HG02970 (cell line): ENCODE data around the gene SMIM41.

ENCODE experiments used
- ATAC-seq: cut with Tn5 transposase; IDR thresholded peaks from one replicate; pipeline ENCODE4 v1.9.1; 2021; ENCODE audit warnings: mild to moderate bottlenecking, moderate library complexity, moderate number of reproducible peaks; ENCODE audit not compliant: unreplicated experiment, low FRiP score

Gene SMIM41

DNA sequence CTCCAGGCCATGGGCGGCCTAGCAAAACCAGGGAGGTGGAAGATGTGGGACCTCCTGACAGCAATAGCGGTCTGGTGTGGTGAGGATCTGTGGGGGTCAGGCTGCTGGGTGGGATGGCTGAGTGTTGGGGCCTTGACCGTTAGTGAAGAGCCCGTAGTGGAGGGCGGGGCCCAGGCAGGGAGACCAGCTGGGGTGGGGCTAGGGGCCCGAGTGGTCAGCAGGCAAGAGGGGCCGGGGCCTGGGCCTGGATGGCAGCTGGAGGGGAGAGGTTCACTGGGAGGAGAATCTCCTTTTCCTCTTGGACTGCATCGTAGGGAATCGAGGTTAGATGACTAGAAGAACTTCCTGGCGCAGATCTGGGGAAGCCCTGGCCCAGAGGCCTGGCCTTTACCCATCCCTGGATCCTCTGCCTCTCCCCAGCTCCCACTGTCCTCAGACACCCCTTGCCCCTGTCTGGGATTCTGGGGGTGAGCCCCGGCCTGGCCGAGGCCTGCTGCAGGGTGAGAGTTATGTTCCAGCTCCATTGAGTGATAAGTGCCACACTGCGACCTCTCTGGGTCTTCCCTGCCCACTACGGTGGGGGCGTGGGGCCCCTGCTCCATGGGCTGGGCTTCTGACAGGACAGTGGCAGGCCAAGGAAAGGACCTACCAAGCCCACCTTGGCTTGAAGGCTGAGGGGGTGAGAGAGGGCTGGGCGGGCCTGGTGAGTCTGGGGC is 65.2 kb downstream of the SMIM41 start:
- ATAC-seq = no peak

DNA sequence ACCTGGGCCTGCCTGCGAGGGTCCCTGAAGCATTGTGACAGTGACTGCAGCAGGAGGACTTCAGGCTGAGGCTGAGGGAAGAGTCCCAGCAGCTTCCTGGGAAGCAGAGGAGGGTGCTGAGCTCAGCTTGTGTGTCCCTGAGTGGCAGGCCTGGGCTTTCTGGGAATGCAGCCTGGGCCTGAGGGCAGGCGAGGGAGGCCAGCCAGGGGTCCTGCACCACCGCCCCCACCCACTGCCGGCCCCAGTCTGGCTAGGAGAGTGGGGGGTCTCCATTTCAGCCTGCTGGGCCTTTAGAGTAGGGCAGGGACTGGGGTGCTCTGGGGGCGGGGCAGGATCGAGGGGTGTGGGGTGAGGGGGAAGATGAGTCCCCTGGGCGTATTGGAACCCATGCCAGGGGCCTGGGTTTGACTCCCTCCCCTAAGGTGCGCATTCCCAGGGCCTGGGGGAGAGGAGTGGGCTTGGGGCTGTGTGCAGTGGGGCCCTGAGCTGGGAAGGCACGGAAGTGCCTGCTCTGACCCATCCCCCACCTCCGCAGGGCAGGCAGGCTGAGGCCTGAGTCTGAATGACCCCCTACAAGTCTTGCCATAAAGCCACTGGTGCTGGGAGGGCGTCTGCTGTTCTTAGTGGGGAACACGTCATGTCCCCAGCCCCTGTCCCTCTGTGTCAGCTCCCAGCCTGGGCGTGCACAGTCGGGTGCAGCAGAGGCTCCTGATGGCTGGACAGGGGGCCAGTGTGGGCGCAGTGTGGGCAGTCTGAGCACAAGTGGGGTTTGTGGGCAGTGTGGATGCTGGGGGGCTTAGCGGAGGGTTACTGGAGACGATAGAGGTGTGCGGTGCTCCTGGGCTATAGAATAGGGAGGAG is 66.0 kb downstream of the SMIM41 start:
- ATAC-seq = no peak

DNA sequence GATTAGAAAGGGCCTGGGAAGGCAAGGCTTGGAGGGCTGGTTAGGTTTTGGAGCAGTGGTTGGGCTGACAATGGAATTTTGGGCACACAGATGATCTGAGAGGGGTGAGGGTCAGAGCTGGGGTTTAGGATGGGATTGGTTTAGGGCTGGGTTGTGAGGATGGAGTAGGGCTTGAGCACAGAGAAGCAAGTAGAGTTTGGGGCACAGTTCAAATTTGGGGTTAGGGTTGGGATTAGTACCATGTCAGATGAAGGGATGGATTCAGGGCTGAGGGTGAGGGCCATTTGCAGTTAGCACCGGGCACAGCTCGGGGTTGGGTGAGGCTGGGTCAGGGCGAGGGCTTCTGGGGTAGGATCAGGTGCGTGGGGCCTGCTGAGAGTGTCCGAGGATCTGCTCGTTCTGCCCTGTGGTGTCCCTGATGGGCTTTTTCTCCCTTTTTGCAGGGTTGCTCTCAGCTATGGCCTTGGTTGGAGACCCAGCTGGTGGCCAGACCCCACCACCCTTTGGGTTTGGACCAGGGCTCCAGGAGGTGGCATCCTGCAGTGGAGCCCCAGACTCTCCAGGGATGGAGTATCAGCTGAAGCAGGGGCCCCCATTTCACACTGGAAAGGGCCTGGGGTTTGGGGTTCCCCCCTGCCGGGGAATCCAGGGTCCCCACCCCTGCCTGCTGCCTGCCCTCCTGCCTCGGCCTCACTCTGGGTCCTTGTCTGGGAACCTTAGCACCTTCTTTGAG is 66.8 kb downstream of the SMIM41 start:
- no peak for ATAC-seq

DNA sequence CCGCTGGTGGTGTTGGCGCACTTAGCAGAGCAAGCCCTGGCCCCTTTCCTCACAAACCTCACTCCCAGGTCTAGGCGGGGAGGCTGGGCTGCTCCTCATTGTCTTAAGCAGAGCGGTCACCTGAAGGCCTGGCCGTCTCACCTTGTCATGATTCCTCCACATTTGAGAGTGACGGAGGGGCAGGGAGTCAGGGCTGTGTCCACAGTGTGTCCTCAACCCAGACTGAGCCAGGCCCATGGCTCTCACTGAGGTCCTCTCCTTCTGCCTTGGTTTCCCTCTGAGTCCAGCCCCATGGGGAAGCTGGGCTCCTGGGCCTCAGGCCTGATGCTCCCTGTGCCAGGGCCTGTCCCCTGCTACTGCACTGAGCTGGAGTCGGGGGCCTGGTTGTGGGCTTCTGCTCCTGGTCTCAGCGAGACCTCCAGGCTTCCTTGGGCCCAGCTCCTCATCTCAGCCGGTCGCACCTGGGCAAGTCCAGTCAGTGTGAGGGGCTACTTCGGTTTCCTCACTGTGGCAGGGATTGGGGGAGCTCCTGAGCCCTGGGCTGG is 67.4 kb downstream of the SMIM41 start:
- ATAC-seq = no peak

DNA sequence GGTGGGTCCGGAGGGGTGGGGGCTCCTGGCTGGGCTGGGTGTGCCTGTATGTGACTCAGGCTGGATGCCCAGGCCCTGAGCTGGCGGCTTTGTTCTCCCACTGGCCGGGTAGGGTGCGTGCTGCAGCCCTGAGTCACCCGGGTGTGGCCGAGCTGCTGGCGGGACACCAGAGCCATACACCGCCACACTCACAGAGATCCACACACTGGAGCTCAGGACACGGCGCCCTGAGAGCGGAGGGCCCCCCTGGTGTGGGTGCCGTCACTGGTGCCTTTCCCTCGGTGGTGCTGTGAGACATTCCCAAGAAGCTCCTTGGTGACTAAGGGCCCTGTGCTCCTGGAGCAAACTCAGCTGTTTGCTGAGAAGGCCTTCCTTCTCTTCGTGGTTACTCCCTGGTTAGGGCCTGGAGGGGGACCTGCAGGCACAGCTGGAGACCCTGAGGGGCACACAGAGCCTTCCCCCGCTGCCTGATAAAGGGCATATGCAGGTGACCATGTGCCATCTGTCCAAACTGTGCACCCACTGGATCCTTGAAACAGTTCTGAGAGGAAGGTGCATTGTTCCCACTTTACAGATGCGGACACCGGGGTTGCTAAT is 68.0 kb downstream of the SMIM41 start:
- ATAC-seq = no peak

DNA sequence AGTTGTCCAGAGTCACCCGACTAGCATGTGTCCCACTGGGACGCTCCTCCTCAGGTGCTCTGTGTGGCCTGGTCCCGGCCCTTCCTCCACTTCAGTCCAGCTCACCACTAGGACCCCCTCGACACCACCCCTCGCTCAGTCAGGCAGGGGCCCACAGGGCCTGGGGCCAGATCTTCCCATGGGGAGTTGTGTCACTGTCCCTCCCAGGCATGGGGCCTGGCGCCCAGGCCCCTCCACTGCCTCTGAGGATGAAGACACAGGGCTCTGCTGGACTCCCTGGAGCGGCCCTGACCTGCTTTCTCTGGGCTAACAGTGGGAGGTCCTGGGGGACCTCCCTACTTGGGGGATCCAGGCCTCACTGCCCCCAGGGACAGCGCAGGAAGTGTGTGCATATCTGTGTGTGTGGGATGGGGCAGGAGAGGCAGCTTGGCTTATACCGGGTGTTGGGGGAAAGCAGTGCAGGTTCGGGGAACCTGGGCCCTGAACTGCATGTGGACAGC is 68.5 kb downstream of the SMIM41 start:
- ATAC-seq = no peak

DNA sequence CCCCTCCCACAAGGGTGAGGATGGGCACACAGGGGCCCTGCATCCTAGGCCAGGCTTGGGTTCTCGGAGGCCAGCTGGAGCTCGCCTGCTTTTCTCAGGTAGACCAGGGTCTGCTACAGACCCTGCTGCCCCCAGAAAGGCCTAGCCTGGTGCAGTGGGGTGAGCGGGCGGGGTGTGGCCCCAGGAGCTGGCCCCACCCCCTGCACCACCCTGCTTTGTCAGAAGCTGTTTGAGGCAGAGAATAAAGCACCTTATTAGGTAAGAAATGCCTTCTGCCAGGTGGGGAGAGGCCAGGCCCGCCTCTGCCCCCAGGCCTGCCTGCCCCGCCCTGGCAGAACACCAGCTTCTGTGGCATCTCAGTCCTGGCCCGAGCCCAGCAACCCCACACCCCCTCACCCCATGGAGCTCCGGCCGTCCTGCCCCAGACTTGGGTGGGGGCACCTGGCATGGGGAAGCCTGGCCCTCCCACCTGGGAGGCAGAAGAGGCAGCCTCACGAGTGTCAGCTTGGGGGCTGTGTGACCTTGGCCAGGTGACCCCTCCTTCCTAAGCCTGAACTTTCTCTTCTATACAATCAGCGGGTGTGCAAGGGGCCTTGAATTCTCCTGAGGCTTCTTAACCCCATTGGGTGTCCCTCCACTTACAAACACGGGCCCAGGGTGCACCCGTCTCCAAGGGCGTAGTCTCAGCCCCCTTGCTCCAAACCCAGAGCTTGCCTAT is 69.1 kb downstream of the SMIM41 start:
- ATAC-seq = no peak

DNA sequence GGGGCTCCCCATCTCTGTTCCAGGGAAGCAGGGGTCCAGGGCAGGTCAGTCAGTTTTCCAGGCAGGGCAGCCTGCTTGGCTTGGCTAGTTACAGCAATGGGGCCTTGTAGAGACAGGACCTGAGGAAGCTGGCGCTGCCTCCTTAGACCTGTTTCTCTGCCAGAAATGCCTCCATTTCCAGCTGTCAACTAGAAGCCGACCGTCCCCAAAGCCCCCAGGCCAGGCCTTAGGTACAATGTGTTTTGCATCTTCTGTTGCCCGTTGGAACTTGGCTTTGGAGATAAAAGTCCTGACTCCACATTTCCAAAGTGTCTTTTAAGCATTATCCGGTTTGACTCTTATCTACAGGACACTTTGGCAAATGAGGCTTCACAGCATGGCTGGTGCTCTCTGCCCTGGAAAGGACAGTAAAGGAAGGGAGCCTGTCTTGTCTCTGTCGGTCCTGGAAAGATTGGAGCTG is 69.7 kb downstream of the SMIM41 start:
- no peak for ATAC-seq

DNA sequence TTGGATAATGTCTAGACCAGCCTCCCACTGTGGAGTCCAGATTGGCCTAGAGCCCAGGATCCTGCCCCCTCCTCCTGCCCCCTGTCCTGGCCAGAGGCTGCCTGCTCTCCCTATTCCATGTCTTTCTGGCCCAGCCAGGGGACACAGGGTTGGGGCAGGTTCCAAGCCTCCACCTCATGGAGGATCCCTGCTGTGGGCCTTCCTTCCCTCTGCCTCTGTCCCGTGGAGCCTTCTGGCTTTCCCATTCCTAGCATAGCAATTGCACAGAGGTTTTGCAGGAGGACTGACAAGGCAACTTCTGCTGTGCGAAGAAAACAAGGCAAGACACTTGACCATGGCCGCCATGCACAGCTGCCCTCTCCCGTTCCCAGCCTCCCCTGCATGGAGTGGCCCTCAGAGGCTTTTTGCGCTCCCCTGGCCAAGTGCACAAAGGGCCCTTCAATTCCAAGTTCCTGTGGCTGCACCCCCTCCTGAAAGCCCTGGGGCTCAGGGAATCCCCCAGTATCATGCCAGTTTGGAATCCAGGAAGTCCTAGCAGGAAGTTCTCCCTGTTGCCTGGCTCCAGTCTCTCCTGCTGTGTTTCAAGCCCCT is 70.2 kb downstream of the SMIM41 start:
- no peak for ATAC-seq

DNA sequence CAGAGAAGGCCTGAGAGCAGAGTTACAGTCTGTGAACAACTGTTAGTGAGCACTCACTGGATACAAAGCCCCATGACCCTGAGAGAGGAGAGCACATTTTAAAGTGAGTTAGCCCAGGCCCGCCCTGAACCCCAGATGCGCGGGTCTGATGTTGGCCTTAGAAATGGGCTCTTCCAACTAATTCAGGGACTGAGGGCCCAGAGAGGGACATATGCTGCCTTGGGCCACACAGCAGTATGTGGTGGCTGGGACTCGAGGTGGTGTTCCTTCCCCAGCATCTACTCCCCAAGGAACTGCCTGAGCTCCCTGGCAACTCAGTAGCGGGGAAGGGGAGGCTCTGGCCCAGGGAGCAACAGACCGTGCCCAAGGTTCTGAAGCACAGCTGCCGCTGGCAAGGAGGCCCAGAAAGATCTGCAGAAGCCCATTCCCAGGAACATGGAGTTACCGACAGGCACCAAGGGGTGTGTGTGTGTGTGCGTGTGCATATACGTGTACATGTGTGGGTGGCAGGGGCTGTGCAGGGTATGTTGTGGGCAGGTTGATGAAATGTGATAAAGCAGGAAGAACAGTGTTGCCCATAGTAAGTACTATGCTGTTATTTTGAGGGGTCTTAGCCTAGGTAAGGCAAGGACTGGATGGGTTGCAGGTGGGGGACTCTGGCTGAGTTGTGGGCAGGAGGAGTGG is 71.8 kb downstream of the SMIM41 start:
- no peak for ATAC-seq

DNA sequence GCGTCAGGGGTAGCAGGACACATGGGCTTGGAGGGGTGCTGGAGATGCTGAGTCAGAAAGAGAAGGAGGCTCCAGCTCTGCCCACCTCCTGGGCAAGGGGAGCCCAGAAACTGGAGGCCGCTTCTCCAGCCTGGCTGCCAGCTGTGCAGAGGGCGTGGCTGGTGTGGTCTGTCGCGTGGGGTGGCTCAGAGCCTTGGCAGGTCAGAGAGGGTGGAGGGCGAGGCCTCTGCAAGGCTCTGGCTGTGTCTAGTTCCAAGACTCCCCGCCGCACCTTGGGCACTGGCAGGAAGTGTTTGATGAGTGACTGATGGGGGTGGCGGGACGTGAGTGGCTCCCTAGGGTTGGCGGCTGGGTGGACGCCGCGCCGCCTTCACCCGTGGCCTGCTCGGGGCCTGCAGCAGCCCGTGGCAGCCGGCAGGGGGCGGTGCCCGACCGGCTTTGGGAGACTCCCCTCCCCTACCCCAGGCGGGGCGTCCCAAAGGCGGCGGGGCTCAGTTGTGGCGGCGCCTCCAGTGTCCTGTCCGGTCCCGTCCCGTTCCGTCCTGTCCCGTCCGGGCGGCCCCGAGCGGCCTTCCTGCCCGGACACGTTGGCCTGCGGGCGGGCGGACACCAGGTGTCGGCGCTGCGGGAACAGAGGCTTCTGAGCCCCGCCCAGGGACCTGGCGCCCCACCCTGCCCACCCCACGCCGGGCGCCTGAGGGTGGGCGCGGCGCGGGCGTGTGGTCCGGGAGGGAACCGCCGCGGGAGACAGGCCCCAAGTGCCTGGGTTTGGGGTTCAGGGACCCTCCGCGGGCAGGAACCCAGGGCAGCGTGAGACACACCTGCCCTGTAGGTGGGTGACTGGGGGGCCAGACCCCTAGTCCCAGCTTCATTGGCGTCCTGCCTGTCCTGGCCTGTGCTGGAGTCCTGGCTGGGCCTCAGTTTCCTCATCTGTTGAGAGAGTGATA is 72.6 kb downstream of the SMIM41 start:
- ATAC-seq = no peak

DNA sequence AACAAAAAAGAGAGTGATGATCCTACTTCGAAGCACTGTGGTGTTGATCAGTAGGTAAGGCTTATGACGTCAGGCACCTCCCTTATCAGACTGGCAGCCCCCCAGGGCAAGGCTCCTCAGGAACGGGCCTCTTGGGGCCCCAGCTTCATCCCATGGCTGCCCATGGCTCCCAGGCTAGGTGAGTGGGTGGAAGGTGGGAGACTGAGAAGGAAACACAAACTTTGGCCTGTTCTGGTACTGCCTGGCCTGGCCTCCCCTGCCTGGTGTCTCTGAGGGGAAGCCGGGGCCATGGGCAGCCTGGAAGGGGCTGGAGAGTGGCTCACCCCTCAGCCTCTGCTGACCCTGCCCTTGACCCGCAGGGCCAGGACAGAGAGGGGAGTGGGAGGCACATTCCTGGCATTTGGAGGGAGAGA is 73.4 kb downstream of the SMIM41 start:
- no peak for ATAC-seq

DNA sequence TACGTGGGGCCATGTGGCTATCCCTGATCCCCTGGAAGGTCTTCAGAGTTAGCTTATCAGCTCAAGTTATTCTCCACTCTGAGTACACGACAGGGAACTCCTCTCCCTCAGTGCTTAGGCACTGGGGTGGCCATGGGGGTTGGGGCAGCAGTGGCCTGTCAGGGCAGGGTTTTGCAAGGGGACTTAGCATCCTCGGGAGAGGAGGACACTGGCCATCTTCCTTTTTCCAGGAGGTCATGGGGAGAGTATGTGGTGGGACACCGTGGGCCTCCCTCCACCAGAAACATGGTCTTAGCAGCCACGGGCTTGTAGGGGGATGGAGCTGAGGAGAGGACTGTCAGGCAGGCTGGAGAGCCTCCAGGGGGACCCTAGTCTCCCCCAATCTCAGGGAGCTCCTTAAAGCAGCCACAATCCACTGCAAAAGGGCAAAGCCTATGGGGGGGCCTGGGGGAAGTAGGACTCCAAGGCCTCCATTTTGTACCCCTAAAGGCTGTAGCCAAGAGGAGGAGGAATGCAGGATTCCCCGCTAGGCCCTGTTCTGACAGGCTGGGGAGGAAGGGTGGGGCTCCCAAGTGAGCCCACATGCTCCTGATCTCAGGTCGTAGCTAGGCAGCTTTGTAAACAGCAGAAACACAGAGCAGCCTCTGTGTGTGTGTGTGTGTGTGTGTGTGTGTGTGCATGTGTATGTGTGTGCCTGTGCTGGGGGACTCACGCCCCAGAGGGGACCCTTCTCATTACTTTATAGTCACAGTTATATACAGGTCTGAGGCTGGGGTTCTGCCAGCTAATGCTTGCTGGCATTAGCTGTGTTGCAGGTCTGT is 75.8 kb downstream of the SMIM41 start:
- no peak for ATAC-seq

DNA sequence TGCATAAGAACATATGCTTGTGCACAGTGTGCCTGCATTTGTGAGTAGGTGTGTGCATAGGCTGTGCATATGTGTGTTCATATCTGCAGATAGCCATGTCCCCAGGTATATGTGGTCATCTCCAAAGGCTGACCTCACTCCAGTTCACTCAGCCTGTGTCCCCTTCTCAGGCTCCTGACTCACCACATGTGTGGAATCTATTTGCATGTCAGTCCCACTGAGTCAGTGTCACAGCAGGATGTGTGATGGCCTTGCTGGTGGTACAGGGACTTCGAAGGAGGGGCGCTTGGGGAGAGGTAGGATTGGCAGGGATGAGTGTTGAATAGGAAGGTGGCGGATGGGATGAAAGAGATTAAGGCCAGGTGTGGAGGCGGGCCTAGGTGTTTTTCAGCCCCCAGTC is 76.8 kb downstream of the SMIM41 start:
- ATAC-seq = no peak

DNA sequence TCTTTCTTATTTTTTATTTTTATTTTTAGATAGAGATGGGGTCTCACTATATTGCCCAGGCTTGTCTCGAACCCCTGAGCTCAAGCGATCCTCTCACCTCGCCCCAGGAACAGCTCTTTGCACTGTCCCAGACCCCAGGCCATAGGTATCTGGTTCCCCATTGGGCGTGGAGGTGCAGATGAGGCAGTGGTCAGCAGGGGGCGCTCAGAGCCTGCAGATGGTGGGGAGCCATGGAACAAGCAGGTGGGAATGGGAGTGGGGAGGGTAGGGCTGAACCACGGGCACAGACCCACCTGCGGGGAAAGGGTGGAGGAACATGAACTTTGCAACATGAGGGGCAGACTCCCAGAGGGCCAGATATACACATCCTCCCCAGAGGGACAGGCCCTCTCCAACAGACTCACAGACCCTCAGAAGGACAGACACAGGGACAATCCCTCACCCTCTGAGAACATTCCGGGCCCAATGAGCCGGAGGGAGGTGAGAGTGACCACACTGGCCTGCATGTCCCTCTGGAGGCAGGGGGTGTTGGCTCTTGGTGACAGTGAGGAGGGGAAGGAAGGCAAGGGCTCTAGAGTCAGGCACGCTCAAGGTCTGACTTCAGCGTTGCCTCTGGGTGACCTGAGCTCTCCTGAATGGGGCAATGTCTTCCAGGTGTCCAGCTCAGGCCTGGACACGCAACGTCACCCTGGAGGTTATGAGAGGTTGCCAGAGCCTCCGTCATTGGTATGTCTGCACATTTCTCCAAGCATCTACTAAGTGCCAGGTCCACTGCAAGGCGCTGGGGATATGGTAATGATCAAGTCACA is 77.5 kb downstream of the SMIM41 start:
- ATAC-seq = no peak

DNA sequence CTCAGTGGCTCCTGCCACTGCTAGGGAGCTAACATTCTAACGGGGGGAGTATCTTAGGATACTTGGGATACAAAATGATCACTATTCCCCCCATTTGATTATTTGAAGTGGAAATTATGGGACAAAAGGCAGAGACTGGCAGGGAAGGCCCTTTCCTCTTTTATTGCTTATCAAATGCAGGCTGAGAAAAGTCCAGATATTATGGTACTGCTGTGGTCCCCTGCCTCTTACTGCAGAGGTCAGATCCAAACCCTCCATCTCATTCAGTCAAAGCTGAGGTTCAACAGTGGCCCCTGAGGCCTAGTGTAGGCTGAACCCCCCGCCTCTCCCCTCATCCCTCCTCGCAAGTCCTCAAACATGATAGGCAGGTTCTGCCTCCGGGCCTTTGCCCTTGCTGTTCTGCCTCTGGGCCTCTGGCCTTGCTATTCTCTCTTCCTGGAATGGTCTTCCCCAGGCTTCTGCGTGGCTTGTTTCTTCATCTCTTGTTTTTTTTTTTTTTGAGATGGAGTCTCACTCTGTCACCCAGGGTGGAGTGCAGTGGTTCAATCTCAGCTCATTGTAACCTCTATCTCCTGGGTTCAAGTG is 78.2 kb downstream of the SMIM41 start:
- no peak for ATAC-seq
